Suprapubic skin (tissue), 4 donors: ENCODE results near the gene KIAA1755.

Experiments
- CTCF ChIP-seq, 2 donors: fragments of 200-600 bp in 1 of 2; fragments of 450-650 bp in 1 of 2; sonication (generic) in 1 of 2; IDR thresholded peaks; one replicate each; pipeline ENCODE4 v1.5.1; 2016 to 2019; ENCODE audit warnings: antibody characterized with exemption in 2 of 2, mild to moderate bottlenecking in 1 of 2, moderate library complexity in 1 of 2
- EP300 ChIP-seq: sonication (generic); formaldehyde crosslinking; IDR thresholded peaks from one replicate; pipeline ENCODE4 v1.6.1; 2017; ENCODE audit warnings: antibody characterized with exemption
- POLR2AphosphoS5 ChIP-seq, 3 donors: sonication (generic); formaldehyde crosslinking; IDR thresholded peaks; one replicate each; pipeline ENCODE4 v1.6.1; 2017; ENCODE audit warnings: antibody characterized with exemption in 3 of 3

GRCh38 chr20:38207621-38208020, 52.9 kb downstream of the KIAA1755 start:
- no peak for TF ChIP-seq CTCF (IDR thresholded peaks at IDR 0.05)
- TF ChIP-seq POLR2AphosphoS5 (IDR thresholded peaks at IDR 0.05): no peak
- TF ChIP-seq EP300: no peak
